ENCODE results near the gene GASK1A.

GASK1A gene

DNA sequence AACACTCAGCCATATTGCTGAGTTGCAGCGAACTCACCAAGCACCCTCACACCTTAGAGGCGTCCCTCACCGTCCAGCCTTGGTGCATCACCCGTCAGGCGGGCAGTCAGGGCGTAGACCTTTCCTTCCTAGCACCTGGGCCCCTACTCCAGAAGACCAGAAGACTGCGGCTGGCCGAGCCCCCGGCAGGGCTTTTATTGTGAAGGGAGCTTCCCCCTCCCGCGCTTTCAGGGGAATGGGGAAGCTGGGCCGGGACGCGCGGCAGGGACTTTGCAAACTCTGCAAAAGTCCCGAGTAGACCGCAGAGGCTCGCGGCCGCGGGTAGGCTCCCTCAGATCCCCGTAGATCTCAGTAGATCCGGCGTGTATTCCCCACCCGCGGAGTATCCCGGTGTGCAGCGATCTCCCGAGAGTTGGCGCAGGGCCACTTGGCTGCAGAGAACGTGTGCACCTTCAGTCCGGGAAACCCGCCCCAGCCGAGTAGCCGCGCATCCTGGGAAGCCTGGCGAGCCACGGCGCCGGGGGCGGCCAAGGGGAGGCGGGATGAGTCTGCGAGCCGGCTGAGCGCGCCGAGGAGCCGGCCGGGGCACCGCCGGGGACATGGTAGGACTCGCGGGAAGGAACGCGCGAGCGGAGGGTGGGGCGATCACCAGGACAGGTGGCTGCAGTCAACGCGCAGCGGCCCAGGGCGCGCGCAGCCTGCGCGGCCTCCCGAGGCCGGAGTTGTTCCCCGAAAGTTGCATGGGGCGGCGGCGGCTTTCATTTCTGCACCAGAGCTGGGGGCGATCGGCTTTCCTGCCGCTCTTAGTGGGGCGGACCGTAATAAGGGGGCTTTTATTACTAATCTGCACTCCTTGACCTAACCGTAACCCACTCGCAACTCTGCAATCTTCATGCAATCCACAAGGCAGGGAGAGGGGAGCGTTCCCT lies at the start of gene GASK1A:
Gene GASK1A, plus strand, starts transcription at position 268 of the 929 bp plus-strand sequence. Its CDS starts 332 bp downstream, at position 600.
- H3K4me3 ChIP-seq (replicated peaks in 1 of 2; ENCODE audit: low read depth in 2 of 2, low read length in 2 of 2), result peak within 1 kb of the TSS; percentile 28 to 30
- DNase-seq (ENCODE audit: low read depth in 2 of 2), result peak in 1 of 2 donors; percentile 13

DNA sequence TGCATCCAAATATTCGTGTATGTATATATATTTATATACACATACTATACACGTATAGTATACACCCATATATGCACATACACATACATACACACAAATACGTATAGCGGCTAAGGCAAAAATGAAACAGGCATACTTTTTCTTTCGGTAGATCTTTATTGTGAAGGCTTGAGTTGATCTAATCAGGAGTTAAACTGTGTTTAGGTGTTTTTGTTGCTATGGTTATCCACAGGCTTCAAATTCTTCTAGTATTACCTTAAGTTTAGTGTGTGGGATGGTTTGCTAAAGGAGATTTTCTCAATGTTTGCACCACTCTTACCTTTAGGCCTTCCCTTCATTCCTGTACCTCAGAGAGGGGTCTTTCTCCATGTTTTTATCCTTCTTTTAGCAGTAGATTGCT lies 45.0 kb upstream of the GASK1A start:
- DNase-seq (ENCODE audit: low read depth in 2 of 2), result no peak
- H3K4me3 ChIP-seq (replicated peaks in 1 of 2; ENCODE audit: low read depth in 2 of 2, low read length in 2 of 2), result no peak overlapping the region
- TF ChIP-seq, protein P1, sequence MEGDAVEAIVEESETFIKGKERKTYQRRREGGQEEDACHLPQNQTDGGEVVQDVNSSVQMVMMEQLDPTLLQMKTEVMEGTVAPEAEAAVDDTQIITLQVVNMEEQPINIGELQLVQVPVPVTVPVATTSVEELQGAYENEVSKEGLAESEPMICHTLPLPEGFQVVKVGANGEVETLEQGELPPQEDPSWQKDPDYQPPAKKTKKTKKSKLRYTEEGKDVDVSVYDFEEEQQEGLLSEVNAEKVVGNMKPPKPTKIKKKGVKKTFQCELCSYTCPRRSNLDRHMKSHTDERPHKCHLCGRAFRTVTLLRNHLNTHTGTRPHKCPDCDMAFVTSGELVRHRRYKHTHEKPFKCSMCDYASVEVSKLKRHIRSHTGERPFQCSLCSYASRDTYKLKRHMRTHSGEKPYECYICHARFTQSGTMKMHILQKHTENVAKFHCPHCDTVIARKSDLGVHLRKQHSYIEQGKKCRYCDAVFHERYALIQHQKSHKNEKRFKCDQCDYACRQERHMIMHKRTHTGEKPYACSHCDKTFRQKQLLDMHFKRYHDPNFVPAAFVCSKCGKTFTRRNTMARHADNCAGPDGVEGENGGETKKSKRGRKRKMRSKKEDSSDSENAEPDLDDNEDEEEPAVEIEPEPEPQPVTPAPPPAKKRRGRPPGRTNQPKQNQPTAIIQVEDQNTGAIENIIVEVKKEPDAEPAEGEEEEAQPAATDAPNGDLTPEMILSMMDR (IDR thresholded peaks at IDR 0.05; ENCODE audit: low read depth, low read length), result no peak

More for the DNA sequence above, at the start of gene GASK1A:
- TF ChIP-seq, protein P1 (IDR thresholded peaks at IDR 0.05; ENCODE audit: low read depth, low read length), result no peak

DNA sequence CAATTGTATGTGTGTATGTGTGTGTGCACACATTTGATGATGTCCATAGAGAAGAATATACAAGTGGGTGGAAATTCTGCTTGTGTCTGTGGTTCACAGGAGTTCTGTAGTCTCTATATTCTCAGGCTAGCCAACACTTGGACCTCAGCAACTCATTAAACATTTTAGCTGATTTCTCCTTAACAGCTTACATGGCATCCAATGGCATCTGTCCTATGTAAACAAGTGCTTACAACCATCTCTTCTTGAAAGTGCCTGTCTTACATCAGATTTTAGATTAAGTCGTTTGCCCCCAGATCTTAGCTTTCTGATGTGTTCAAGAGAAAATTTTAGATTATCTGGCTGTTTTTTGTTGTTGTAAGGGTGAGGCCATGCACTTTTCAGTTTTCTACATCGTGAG lies 44.2 kb upstream of the GASK1A start:
- TF ChIP-seq, protein P1 (IDR thresholded peaks at IDR 0.05; ENCODE audit: low read depth, low read length), result no peak
- DNase-seq (ENCODE audit: low read depth in 2 of 2), result no peak
- H3K4me3 ChIP-seq (replicated peaks in 1 of 2; ENCODE audit: low read depth in 2 of 2, low read length in 2 of 2), result no peak overlapping the region

DNA sequence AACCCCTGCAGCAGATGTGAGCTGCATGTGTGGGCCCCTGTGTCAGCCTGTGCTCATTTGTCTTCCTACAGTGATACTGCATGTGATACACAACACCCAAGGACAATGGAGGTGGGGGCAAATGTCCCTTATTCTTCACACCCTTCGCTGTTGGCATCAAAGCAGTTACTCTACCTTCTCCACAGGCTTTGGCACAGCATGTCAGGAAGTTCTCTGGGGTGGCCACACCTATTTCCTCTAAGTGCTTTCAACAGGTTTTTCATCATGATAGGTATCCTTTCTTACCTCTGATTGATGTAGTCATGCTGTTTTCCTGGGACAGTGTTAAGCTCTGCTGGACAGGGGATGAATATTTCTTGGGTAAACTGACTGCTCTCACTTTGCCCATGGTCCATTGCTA lies 43.6 kb upstream of the GASK1A start:
- no peak for DNase-seq (ENCODE audit: low read depth in 2 of 2)
- no peak overlapping the region for H3K4me3 ChIP-seq (replicated peaks in 1 of 2; ENCODE audit: low read depth in 2 of 2, low read length in 2 of 2)

DNA sequence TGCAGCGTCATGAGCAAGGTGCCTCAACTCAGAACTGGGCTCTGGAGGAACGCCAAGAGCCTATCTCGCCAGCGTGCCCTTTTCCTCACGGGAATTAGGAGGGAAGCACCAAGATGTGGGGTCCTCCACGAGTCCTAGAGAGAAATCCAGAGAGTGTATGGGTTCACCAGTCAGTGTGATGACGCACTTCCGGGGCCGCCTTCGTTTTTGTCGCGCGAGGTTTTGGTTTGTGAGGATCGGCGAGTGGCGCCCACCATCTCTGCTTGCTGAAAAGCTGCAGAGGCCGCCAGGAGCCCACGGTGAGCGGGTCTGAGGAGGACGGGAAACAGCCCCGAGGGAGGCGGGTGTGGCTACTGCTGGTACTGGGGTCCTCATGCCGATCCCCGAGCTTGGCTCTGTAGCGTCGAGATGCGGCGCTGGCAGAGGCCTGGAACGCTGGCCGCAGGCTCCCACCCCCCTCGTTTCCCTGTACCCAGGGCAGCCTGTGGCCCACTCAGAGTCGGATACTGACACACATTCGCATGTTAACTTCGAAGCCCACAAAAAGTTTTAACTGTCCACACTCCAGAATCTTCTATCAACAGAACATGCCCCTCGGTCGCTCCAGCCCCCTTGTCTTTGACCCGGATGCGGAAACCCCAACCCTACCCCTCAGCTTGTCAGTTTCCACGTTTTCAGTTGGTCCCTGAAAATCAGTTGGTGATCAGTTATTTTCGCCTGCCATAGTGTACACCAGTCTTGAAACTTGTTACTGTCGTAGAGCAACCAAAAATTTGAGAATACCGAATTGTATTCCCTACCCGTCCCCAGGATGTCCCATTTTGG lies 42.7 kb upstream of the GASK1A start:
- TF ChIP-seq, protein P1 (IDR thresholded peaks at IDR 0.05; ENCODE audit: low read depth, low read length), result no peak
- DNase-seq (ENCODE audit: low read depth in 2 of 2), result peak; percentile 26 to 60
- H3K4me3 ChIP-seq (replicated peaks in 1 of 2; ENCODE audit: low read depth in 2 of 2, low read length in 2 of 2), result peak overlapping the region; percentile 35 to 56

More for the DNA sequence above, 43.6 kb upstream of the GASK1A start:
- TF ChIP-seq, protein P1 (IDR thresholded peaks at IDR 0.05; ENCODE audit: low read depth, low read length), result no peak

DNA sequence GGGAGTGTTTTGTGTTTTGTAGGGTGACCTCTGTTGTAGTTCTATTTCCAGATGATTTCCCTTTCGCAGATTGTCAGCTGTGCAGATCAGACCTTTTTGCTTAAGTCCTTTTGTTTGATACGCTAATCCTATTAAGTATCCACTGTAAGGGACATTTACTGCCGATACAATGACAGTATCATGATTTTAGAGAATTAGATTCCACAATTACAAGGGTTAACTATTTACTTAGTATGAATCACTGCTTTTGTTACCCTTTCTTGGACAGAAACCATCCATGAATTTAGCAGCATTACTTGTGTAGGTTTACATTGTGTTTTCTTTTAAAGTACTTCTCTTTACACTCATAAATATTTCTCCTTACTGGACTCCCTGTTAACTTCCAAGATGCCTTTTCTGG lies 41.8 kb upstream of the GASK1A start:
- no peak for DNase-seq (ENCODE audit: low read depth in 2 of 2)
- no peak overlapping the region for H3K4me3 ChIP-seq (replicated peaks in 1 of 2; ENCODE audit: low read depth in 2 of 2, low read length in 2 of 2)
- TF ChIP-seq, protein P1 (IDR thresholded peaks at IDR 0.05; ENCODE audit: low read depth, low read length), result no peak
